Aorta (tissue), 5 donors: ENCODE data around the gene THAP3. TPM values are rescaled to one million over a fixed set of nuclear protein-coding genes. Genes with fewer than 3 reads are reported as not detected.
A peak's percentile ranks its signal among the peaks of the same experiment; 100 is the strongest.

ENCODE experiments used
- ATAC-seq: fragments of 200-7000 bp; cut with Tn5 transposase; one replicate; pipeline ENCODE4 v1.9.1; 2022; ENCODE audit warnings: moderate library complexity; ENCODE audit not compliant: low FRiP score
- DNase-seq, 2 donors: peaks; one replicate each; pipeline ENCODE4 v3.0.0-alpha.2; 2020
- H3K27ac ChIP-seq, 2 donors: one replicate each; pipeline ENCODE4 v1.5.1; 2013; ENCODE audit warnings: low read length in 2 of 2, mild to moderate bottlenecking in 2 of 2, moderate library complexity in 2 of 2, control low read depth in 1 of 2, inconsistent platforms in 1 of 2, low read depth in 1 of 2
- H3K27me3 ChIP-seq, 2 donors: one replicate each; pipeline ENCODE4 v1.6.1; 2013; ENCODE audit warnings: control low read depth in 1 of 2, low read length in 1 of 2, mild to moderate bottlenecking in 1 of 2, moderate library complexity in 1 of 2; ENCODE audit not compliant: insufficient read depth in 2 of 2, control insufficient read depth in 1 of 2
- H3K36me3 ChIP-seq, 2 donors: one replicate each; pipeline ENCODE4 v1.6.1; 2013; ENCODE audit warnings: control low read depth in 1 of 2, low read length in 1 of 2, mild to moderate bottlenecking in 1 of 2; ENCODE audit not compliant: insufficient read depth in 2 of 2, control insufficient read depth in 1 of 2
- H3K4me1 ChIP-seq, 2 donors: one replicate each; pipeline ENCODE4 v1.6.1; 2013; ENCODE audit warnings: low read length in 2 of 2, control low read depth in 1 of 2, mild to moderate bottlenecking in 1 of 2, moderate library complexity in 1 of 2; ENCODE audit not compliant: insufficient read depth in 2 of 2, control insufficient read depth in 1 of 2
- H3K4me3 ChIP-seq, 2 donors: one replicate each; pipeline ENCODE4 v1.5.1; 2013; ENCODE audit warnings: low read length in 2 of 2, control low read depth in 1 of 2, mild to moderate bottlenecking in 1 of 2
- H3K9me3 ChIP-seq: one replicate; pipeline ENCODE4 v1.6.1; 2013; ENCODE audit warnings: mild to moderate bottlenecking, low read length; ENCODE audit not compliant: control insufficient read depth
- WGBS, 2 donors: extraction: QIAGEN DNeasy Blood & Tissue Kit; methylation state at CpG; one replicate each; pipeline ENCODE4 v1.1.7; 2013; 5-methylcytosine and 5-hydroxymethylcytosine counted together
- intact Hi-C, 2 donors: fragments of 100-400 bp; cut with DNase I; formaldehyde crosslinking; loops; one replicate each; pipeline versions ENCODE4 v1.14.2 to v1.15.0; 2022
- polyA plus RNA-seq, 2 donors: library from polyadenylated mRNA; stranded (reverse); fragments of 200-250 nt; gene quantifications; one replicate each; pipeline ENCODE4 v1.2.3, GENCODE V29; 2013
- total RNA-seq, 2 donors: library from RNA; stranded (reverse); fragmentation: NEBNext Ultra II Directional; extraction: Animal tissue kit (Norgen Biotek cat#: 25700); gene quantifications; one replicate each; pipeline ENCODE4 v1.2.1, GENCODE V29; 2021
- donor health status: healthy with polysubstance abuse.
- donor health status: Bipolar disorder and iron deficiency.
- donor health status: DM: no; HTN: no; CAD: no.
- donor health status: DM: no; HTN: no; CAD: no.
- donor health status: DM: yes; HTN: yes; CAD: no.

THAP3 gene
- total and polyA plus RNA-seq, 4 donors = 11.0 to 44.1 (median 21.0) TPM

GRCh38 chr1:6588128-6588892, 36.4 kb upstream of the THAP3 start:
- Histone ChIP-seq H3K36me3 (peaks cover 0 to 9% of the 10 kb centered on the region in 2 donors), H3K9me3 (no peaks in the 10 kb centered on the region), H3K4me1 (peaks cover 0 to 4% of the 10 kb centered on the region in 2 donors), H3K27me3 (no peaks in the 10 kb centered on the region), H3K27ac (no peak overlapping the region), H3K4me3 (no peak overlapping the region)
- intact Hi-C loops = no loop called here
- ATAC-seq = no peak
- WGBS, 2 donors = 86 to 87% methylated on average over 25 of the region's 25 CpGs
- no peak for DNase-seq

GRCh38 chr1:6588893-6589520, 35.7 kb upstream of the THAP3 start:
- intact Hi-C loops = no loop called here
- ATAC-seq = no peak
- Histone ChIP-seq H3K4me3 (no peak overlapping the region), H3K4me1 (peaks cover 0 to 4% of the 10 kb centered on the region in 2 donors), H3K36me3 (peaks cover 0 to 11% of the 10 kb centered on the region in 2 donors), H3K27me3 (no peaks in the 10 kb centered on the region), H3K27ac (no peak overlapping the region), H3K9me3 (no peaks in the 10 kb centered on the region)
- DNase-seq = no peak
- WGBS, 2 donors = 74 to 78% methylated on average over 24 of the region's 24 CpGs

GRCh38 chr1:6590046-6590445, 34.6 kb upstream of the THAP3 start:
- H3K36me3 ChIP-seq = peaks cover 0 to 14% of the 10 kb centered on the region in 2 donors
- H3K27ac ChIP-seq = peak overlapping the region in 1 of 2 donors; percentile 18
- WGBS, 2 donors = 91 to 93% methylated on average over 7 of the region's 7 CpGs
- H3K27me3 ChIP-seq = no peaks in the 10 kb centered on the region
- ATAC-seq = no peak
- peaks cover 0 to 4% of the 10 kb centered on the region in 2 donors for H3K4me1 ChIP-seq
- no peak for DNase-seq
- H3K9me3 ChIP-seq = no peaks in the 10 kb centered on the region
- intact Hi-C loops = loop anchor here in 1 of 2 donors (5.0 kb wide), 1 partner anchor 37 kb away; no protein-coding TSS in a partner anchor
- H3K4me3 ChIP-seq = no peak overlapping the region

GRCh38 chr1:6591222-6591621, 33.4 kb upstream of the THAP3 start:
- intact Hi-C loops = loop anchor here in 1 of 2 donors (5.0 kb wide), 1 partner anchor 36 kb away; no protein-coding TSS in a partner anchor
- peak; percentile 75 for ATAC-seq
- peak overlapping the region; percentile 39 to 70 for H3K27ac ChIP-seq

GRCh38 chr1:6591644-6592043, 33.0 kb upstream of the THAP3 start:
- DNase-seq (no peak), ATAC-seq (peak; percentile 11)
- Histone ChIP-seq H3K27ac (peak overlapping the region; percentile 39 to 70), H3K9me3 (no peaks in the 10 kb centered on the region), H3K4me3 (no peak overlapping the region), H3K36me3 (peaks cover 0 to 19% of the 10 kb centered on the region in 2 donors), H3K4me1 (peaks cover 0 to 4% of the 10 kb centered on the region in 2 donors), H3K27me3 (no peaks in the 10 kb centered on the region)
- 52 to 53% methylated on average over 6 of the region's 6 CpGs for WGBS, 2 donors
- intact Hi-C loops = loop anchor here in 1 of 2 donors (5.0 kb wide), 1 partner anchor 36 kb away; no protein-coding TSS in a partner anchor

More at GRCh38 chr1:6591222-6591621, 33.4 kb upstream of the THAP3 start:
- 5 to 13% methylated on average over 13 of the region's 13 CpGs for WGBS, 2 donors
- no peaks in the 10 kb centered on the region for H3K9me3 ChIP-seq
- DNase-seq = peak; percentile 83 to 86
- H3K36me3 ChIP-seq = peaks cover 0 to 19% of the 10 kb centered on the region in 2 donors
- peaks cover 0 to 4% of the 10 kb centered on the region in 2 donors for H3K4me1 ChIP-seq
- no peak overlapping the region for H3K4me3 ChIP-seq
- H3K27me3 ChIP-seq = no peaks in the 10 kb centered on the region

- intact Hi-C loops = loop anchor here in 1 of 2 donors (5.0 kb wide), 1 partner anchor 35 kb away; no protein-coding TSS in a partner anchor
- H3K4me1 ChIP-seq = peaks cover 0 to 2% of the 10 kb centered on the region in 2 donors
- H3K9me3 ChIP-seq = no peaks in the 10 kb centered on the region
- H3K27ac ChIP-seq = peak overlapping the region in 1 of 2 donors; percentile 70
- DNase-seq (no peak), ATAC-seq (no peak)
- H3K4me3 ChIP-seq = no peak overlapping the region
- WGBS, 2 donors = 5 to 11% methylated on average over 5 of the region's 5 CpGs
- peaks cover 0 to 20% of the 10 kb centered on the region in 2 donors for H3K36me3 ChIP-seq
- no peaks in the 10 kb centered on the region for H3K27me3 ChIP-seq
Observed at GRCh38 chr1:6592441-6592840, 32.2 kb upstream of the THAP3 start.

GRCh38 chr1:6592865-6593593, 31.6 kb upstream of the THAP3 start:
- 91 to 92% methylated on average over 38 of the region's 38 CpGs for WGBS, 2 donors
- no peak for ATAC-seq
- Histone ChIP-seq H3K27ac (peak overlapping the region in 1 of 2 donors; percentile 70), H3K27me3 (no peaks in the 10 kb centered on the region), H3K4me1 (peaks cover 0 to 2% of the 10 kb centered on the region in 2 donors), H3K9me3 (no peaks in the 10 kb centered on the region), H3K36me3 (peaks cover 0 to 22% of the 10 kb centered on the region in 2 donors), H3K4me3 (no peak overlapping the region)
- no peak for DNase-seq
- intact Hi-C loops = loop anchor here in 1 of 2 donors (5.0 kb wide), 1 partner anchor 34 kb away; no protein-coding TSS in a partner anchor

GRCh38 chr1:6593810-6594209, 30.9 kb upstream of the THAP3 start:
- no peaks in the 10 kb centered on the region for H3K9me3 ChIP-seq
- H3K27me3 ChIP-seq = no peaks in the 10 kb centered on the region
- peaks cover 0 to 23% of the 10 kb centered on the region in 2 donors for H3K36me3 ChIP-seq
- intact Hi-C loops = loop anchor here in 1 of 2 donors (5.0 kb wide), 1 partner anchor 33 kb away; no protein-coding TSS in a partner anchor
- H3K4me3 ChIP-seq = no peak overlapping the region
- peaks cover 0 to 2% of the 10 kb centered on the region in 2 donors for H3K4me1 ChIP-seq
- DNase-seq (no peak), ATAC-seq (no peak)
- H3K27ac ChIP-seq = peak overlapping the region in 1 of 2 donors; percentile 6
- 96 to 97% methylated on average over 15 of the region's 15 CpGs for WGBS, 2 donors
